ENCODE results near the gene LENG9.
A peak's percentile ranks its signal among the peaks of the same experiment; 100 is the strongest.
"Not testable (repeated sequence)": the region's sequence is repeated elsewhere in the genome, so short reads cannot be mapped to it uniquely, and the experiment has no call there.

The LENG9 gene

GRCh38 chr19:54493967-54494585 is 30.5 kb upstream of the LENG9 start:
- no peak for DNase-seq (ENCODE audit: low read depth in 2 of 2)
- H3K4me3 ChIP-seq (replicated peaks in 1 of 2; ENCODE audit: low read depth in 2 of 2, low read length in 2 of 2), result no peak overlapping the region
- TF ChIP-seq CTCF (IDR thresholded peaks at IDR 0.05; ENCODE audit: low read depth, low read length), result no peak

GRCh38 chr19:54493056-54493455 is 29.5 kb upstream of the LENG9 start:
- DNase-seq (ENCODE audit: low read depth in 2 of 2), result not testable (repeated sequence)

GRCh38 chr19:54492568-54492967 is 29.0 kb upstream of the LENG9 start:
- no peak for DNase-seq (ENCODE audit: low read depth in 2 of 2)
- TF ChIP-seq CTCF (IDR thresholded peaks at IDR 0.05; ENCODE audit: low read depth, low read length), result no peak
- no peak overlapping the region for H3K4me3 ChIP-seq (replicated peaks in 1 of 2; ENCODE audit: low read depth in 2 of 2, low read length in 2 of 2)

More at GRCh38 chr19:54493056-54493455, 29.5 kb upstream of the LENG9 start:
- not testable (repeated sequence) for H3K4me3 ChIP-seq (replicated peaks in 1 of 2; ENCODE audit: low read depth in 2 of 2, low read length in 2 of 2)

GRCh38 chr19:54489766-54490165 is 26.2 kb upstream of the LENG9 start:
- TF ChIP-seq CTCF (IDR thresholded peaks at IDR 0.05; ENCODE audit: low read depth, low read length), result no peak
- no peak overlapping the region for H3K4me3 ChIP-seq (replicated peaks in 1 of 2; ENCODE audit: low read depth in 2 of 2, low read length in 2 of 2)
- DNase-seq (ENCODE audit: low read depth in 2 of 2), result no peak

- no peak overlapping the region for H3K4me3 ChIP-seq (replicated peaks in 1 of 2; ENCODE audit: low read depth in 2 of 2, low read length in 2 of 2)
- TF ChIP-seq CTCF (IDR thresholded peaks at IDR 0.05; ENCODE audit: low read depth, low read length), result no peak
- no peak for DNase-seq (ENCODE audit: low read depth in 2 of 2)
Measured at GRCh38 chr19:54489341-54489740, 25.8 kb upstream of the LENG9 start.

- peak; percentile 2 to 22 for DNase-seq (ENCODE audit: low read depth in 2 of 2)
- H3K4me3 ChIP-seq (replicated peaks in 1 of 2; ENCODE audit: low read depth in 2 of 2, low read length in 2 of 2), result no peak overlapping the region
- TF ChIP-seq CTCF (IDR thresholded peaks at IDR 0.05; ENCODE audit: low read depth, low read length), result no peak
Measured at GRCh38 chr19:54485851-54486250, 22.3 kb upstream of the LENG9 start.

- DNase-seq (ENCODE audit: low read depth in 2 of 2), result no peak
- TF ChIP-seq CTCF (IDR thresholded peaks at IDR 0.05; ENCODE audit: low read depth, low read length), result no peak
- no peak overlapping the region for H3K4me3 ChIP-seq (replicated peaks in 1 of 2; ENCODE audit: low read depth in 2 of 2, low read length in 2 of 2)
Measured at GRCh38 chr19:54484451-54484850, 20.9 kb upstream of the LENG9 start.
